CD14-positive monocyte (primary cell): ENCODE results near the gene MEIS2. TPM values are rescaled to one million over a fixed set of nuclear protein-coding genes. Genes with fewer than 3 reads are reported as not detected.

Experiments used
- DNase-seq, 3 donors: peaks; one replicate each; pipeline ENCODE4 v3.0.0-alpha.2; 2011 to 2022
- H2AFZ ChIP-seq: 2 replicates; pipeline ENCODE4 v1.6.0; 2012; ENCODE audit warnings: mild to moderate bottlenecking, low read depth, low read length, inconsistent platforms; ENCODE audit not compliant: insufficient read depth, poor library complexity, severe bottlenecking
- H3K27ac ChIP-seq, 2 donors: 1 replicate in 1 of 2; 2 replicates in 1 of 2; pipeline ENCODE4 v1.5.1; 2012 to 2013; ENCODE audit warnings: low read length in 2 of 2, control low read depth in 1 of 2, inconsistent platforms in 1 of 2, low read depth in 1 of 2, mild to moderate bottlenecking in 1 of 2
- H3K27me3 ChIP-seq, 2 donors: one replicate each; pipeline versions ENCODE4 v1.6.0 to v1.6.1; 2011 to 2013; ENCODE audit warnings: low read length in 2 of 2; ENCODE audit not compliant: control insufficient read depth in 2 of 2, insufficient read depth in 2 of 2
- H3K36me3 ChIP-seq, 2 donors: replicated peaks in 1 of 2; 1 replicate in 1 of 2; 2 replicates in 1 of 2; pipeline versions ENCODE4 v1.5.1 to v1.6.1; 2012 to 2013; ENCODE audit warnings: low read length in 2 of 2, control low read depth in 1 of 2, inconsistent platforms in 1 of 2, mild to moderate bottlenecking in 1 of 2; ENCODE audit not compliant: insufficient read depth in 2 of 2, control insufficient read depth in 1 of 2
- H3K4me1 ChIP-seq, 2 donors: 1 replicate in 1 of 2; 2 replicates in 1 of 2; pipeline versions ENCODE4 v1.5.1 to v1.6.1; 2012 to 2013; ENCODE audit warnings: low read length in 2 of 2, control low read depth in 1 of 2, inconsistent platforms in 1 of 2, mild to moderate bottlenecking in 1 of 2, moderate library complexity in 1 of 2; ENCODE audit not compliant: insufficient read depth in 2 of 2, control insufficient read depth in 1 of 2
- H3K4me2 ChIP-seq: replicated peaks from 2 replicates; pipeline ENCODE3; 2012; ENCODE audit warnings: low read length, moderate library complexity, mild to moderate bottlenecking; ENCODE audit not compliant: poor library complexity, severe bottlenecking; ENCODE audit errors: extremely low read depth
- H3K4me3 ChIP-seq, 3 experiments: fragments of 200-600 bp in 1 of 3; sonication (generic) in 1 of 3; replicated peaks in 1 of 3; 1 replicate in 2 of 3; 2 replicates in 1 of 3; pipeline ENCODE4 v1.5.1; 2011 to 2013; ENCODE audit warnings: low read length in 3 of 3, mild to moderate bottlenecking in 3 of 3, control low read depth in 2 of 3, low read depth in 2 of 3, inconsistent platforms in 1 of 3, moderate library complexity in 1 of 3
- H3K79me2 ChIP-seq: 2 replicates; pipeline ENCODE4 v1.6.0; 2012; ENCODE audit warnings: mild to moderate bottlenecking, control low read depth, inconsistent platforms, low read length, moderate library complexity; ENCODE audit not compliant: insufficient read depth
- H3K9ac ChIP-seq: 2 replicates; pipeline ENCODE4 v1.6.0; 2017; ENCODE audit warnings: low read length, mild to moderate bottlenecking; ENCODE audit not compliant: insufficient read depth, poor library complexity, severe bottlenecking
- H3K9me3 ChIP-seq, 2 donors: replicated peaks in 1 of 2; 1 replicate in 1 of 2; 2 replicates in 1 of 2; pipeline versions ENCODE4 v1.5.1 to v1.6.1; 2012 to 2013; ENCODE audit warnings: low read length in 2 of 2, control low read depth in 1 of 2; ENCODE audit not compliant: control insufficient read depth in 1 of 2, insufficient read depth in 1 of 2
- H4K20me1 ChIP-seq: 2 replicates; pipeline ENCODE4 v1.6.0; 2012; ENCODE audit warnings: mild to moderate bottlenecking, low read length, control low read depth, moderate library complexity; ENCODE audit not compliant: insufficient read depth
- H3K27ac Mint-ChIP-seq, 7 donors: one replicate each; pipeline ENCODE4 v1.8.0; 2020; ENCODE audit warnings: mild to moderate bottlenecking in 7 of 7, mixed read lengths in 7 of 7, moderate library complexity in 6 of 7, inconsistent platforms in 2 of 7
- H3K27me3 Mint-ChIP-seq, 3 donors: one replicate each; pipeline ENCODE4 v1.8.0; 2021 to 2022; ENCODE audit warnings: low read depth in 3 of 3, mild to moderate bottlenecking in 3 of 3, mixed read lengths in 3 of 3, moderate library complexity in 3 of 3, inconsistent platforms in 1 of 3
- H3K36me3 Mint-ChIP-seq, 2 donors: one replicate each; pipeline ENCODE4 v1.8.0; 2020; ENCODE audit warnings: mixed read lengths in 2 of 2, inconsistent platforms in 1 of 2, mild to moderate bottlenecking in 1 of 2
- H3K4me1 Mint-ChIP-seq: one replicate; pipeline ENCODE4 v1.8.0; 2020; ENCODE audit warnings: mild to moderate bottlenecking, mixed read lengths
- H3K4me3 Mint-ChIP-seq, 2 donors: one replicate each; pipeline ENCODE4 v1.8.0; 2020; ENCODE audit warnings: mild to moderate bottlenecking in 2 of 2, mixed read lengths in 2 of 2, moderate library complexity in 1 of 2
- H3K9me3 Mint-ChIP-seq, 7 donors: one replicate each; pipeline ENCODE4 v1.8.0; 2020 to 2022; ENCODE audit warnings: mixed read lengths in 7 of 7, mild to moderate bottlenecking in 6 of 7, moderate library complexity in 6 of 7, inconsistent platforms in 2 of 7
- CTCF ChIP-seq: fragments of 200-600 bp; IDR thresholded peaks from one replicate; pipeline ENCODE4 v1.8.0; 2022; ENCODE audit warnings: antibody characterized with exemption, mild to moderate bottlenecking
- WGBS: methylation state at CpG from one replicate; pipeline ENCODE4 v1.1.5; 2013; ENCODE audit warnings: missing lambda C conversion rate; ENCODE audit not compliant: insufficient coverage; 5-methylcytosine and 5-hydroxymethylcytosine counted together
- intact Hi-C, 2 donors: fragments of 100-400 bp; cut with micrococcal nuclease; formaldehyde crosslinking; loops; one replicate each; pipeline versions ENCODE4 v1.15.0 to v1.15.1; 2023
- polyA plus RNA-seq, 3 donors: library from polyadenylated mRNA; depleted of rRNA in 1 of 3; unstranded in 2 of 3; stranded (reverse) in 1 of 3; fragments of 300-500 nt in 2 of 3; fragments of >200 nt in 1 of 3; fragmentation: Illumina TruSeq in 2 of 3; gene quantifications; 1 replicate in 2 of 3; 2 replicates in 1 of 3; pipeline ENCODE4 v1.2.3, GENCODE V29; 2012 to 2021

Gene MEIS2
- polyA plus RNA-seq, 3 donors = not detected

DNA sequence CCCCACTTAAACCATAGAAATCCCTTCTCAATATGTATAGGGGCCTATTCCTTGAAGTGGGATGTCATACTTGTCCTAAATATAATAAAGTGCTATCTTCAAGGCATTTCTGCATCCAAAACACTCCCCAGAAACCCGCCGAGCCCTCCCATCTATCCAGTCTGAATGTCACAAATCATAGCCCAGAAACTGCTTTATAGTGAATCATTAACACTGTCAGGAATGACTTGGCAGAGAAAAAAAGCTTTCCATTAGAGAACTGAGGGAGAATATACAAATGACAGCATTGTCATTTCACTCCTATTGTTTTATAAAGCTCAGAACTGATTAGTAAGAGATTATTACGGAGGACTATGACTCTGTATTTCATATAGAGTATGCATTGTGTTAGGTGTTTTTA lies 48.4 kb upstream of the MEIS2 start:
- Mint-ChIP-seq H3K36me3 (no peaks in the 10 kb centered on the region), H3K27ac (no peak overlapping the region), H3K4me3 (no peak overlapping the region), H3K27me3 (no peaks in the 10 kb centered on the region), H3K9me3 (peaks cover 0 to 4% (median 2%) of the 10 kb centered on the region in 7 donors), H3K4me1 (no peaks in the 10 kb centered on the region)
- no peaks in the 10 kb centered on the region for H4K20me1 ChIP-seq
- no peak overlapping the region for H3K4me2 ChIP-seq
- H3K79me2 ChIP-seq = no peaks in the 10 kb centered on the region
- TF ChIP-seq CTCF = no peak
- H2AFZ ChIP-seq = no peak overlapping the region
- H3K9ac ChIP-seq = no peak overlapping the region
- H3K36me3 ChIP-seq = no peaks in the 10 kb centered on the region
- intact Hi-C loops = no loop called here
- no peaks in the 10 kb centered on the region for H3K9me3 ChIP-seq
- H3K4me3 ChIP-seq = no peak overlapping the region
- H3K27ac ChIP-seq = no peak overlapping the region
- no peaks in the 10 kb centered on the region for H3K4me1 ChIP-seq
- DNase-seq = no peak
- no CpG with 5 or more reads among the region's 3 CpGs for WGBS
- no peaks in the 10 kb centered on the region for H3K27me3 ChIP-seq

DNA sequence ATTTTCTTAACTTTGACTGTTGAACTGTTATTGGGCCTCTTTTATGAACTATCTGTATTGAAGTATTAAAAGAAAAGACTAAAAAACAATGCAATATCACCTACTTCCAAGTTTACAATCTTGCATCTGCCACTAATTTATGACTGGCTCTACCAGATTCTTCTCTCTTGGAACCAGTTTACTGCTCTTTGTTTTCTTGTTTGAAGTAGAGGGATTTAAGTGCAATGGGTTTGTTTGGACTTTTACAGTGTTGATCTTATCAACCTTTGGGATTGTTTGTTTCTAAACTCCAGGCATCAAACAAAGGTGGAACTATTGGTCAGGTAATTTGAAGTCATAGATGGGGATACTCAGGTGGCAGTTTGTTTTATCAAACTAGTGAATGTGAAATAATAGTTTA lies 43.0 kb upstream of the MEIS2 start:
- Histone ChIP-seq H4K20me1 (no peaks in the 10 kb centered on the region), H3K4me2 (no peak overlapping the region), H3K9me3 (no peaks in the 10 kb centered on the region), H3K27me3 (peaks cover 0 to 4% of the 10 kb centered on the region in 2 donors), H3K4me3 (no peak overlapping the region), H3K27ac (no peak overlapping the region), H3K4me1 (no peaks in the 10 kb centered on the region), H3K79me2 (no peaks in the 10 kb centered on the region), H2AFZ (no peak overlapping the region), H3K9ac (no peak overlapping the region), H3K36me3 (no peaks in the 10 kb centered on the region)
- no peaks in the 10 kb centered on the region for H3K36me3 Mint-ChIP-seq
- no peak for DNase-seq
- H3K4me3 Mint-ChIP-seq = no peak overlapping the region
- H3K27me3 Mint-ChIP-seq = peaks cover 0 to 4% (median 1%) of the 10 kb centered on the region in 3 donors
- TF ChIP-seq CTCF = no peak
- H3K9me3 Mint-ChIP-seq = no peaks in the 10 kb centered on the region
- intact Hi-C loops = no loop called here
- no peak overlapping the region for H3K27ac Mint-ChIP-seq
- no peaks in the 10 kb centered on the region for H3K4me1 Mint-ChIP-seq
